HG02970 (cell line): ENCODE measurements around the gene BCL2A1.
A peak's percentile ranks its signal among the peaks of the same experiment; 100 is the strongest.
"Not testable (repeated sequence)": the region's sequence is repeated elsewhere in the genome, so short reads cannot be mapped to it uniquely, and the experiment has no call there.

Experiments used
- ATAC-seq: cut with Tn5 transposase; IDR thresholded peaks from one replicate; pipeline ENCODE4 v1.9.1; 2021; ENCODE audit warnings: mild to moderate bottlenecking, moderate library complexity, moderate number of reproducible peaks; ENCODE audit not compliant: unreplicated experiment, low FRiP score

Gene BCL2A1

GRCh38 chr15:79970624-79971434 lies at the start of gene BCL2A1:
Gene BCL2A1 (minus strand): TSS chr15:79971196. CDS start chr15:79971119, 77 bp downstream.
- ATAC-seq = peak; percentile 43

DNA sequence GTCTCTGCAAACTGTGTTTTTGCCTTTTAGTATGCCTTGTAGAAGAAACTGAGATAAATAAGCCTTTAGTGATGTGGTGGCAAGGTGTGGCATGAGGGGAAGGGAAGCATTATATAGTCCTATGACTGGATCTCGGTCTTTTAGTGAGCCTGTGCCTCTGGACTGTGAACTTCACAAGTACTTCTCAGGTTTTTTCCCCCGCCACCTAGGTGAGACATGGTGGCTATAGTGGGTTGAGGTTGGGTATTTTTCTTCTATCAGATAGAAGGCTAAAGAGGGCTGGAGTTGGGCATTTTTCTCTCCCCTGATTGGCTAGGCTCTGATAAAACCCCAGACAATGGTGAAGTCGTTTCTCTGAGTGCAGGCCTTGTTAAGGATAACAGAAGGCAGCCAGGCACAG lies 49.7 kb upstream of the BCL2A1 start:
- no peak for ATAC-seq

- not testable (repeated sequence) for ATAC-seq
These were observed 49.2 kb upstream of the BCL2A1 start for GRCh38 chr15:80020149-80020548.

GRCh38 chr15:80019168-80019745 lies 48.3 kb upstream of the BCL2A1 start:
- no peak for ATAC-seq

GRCh38 chr15:80017139-80017538 lies 46.1 kb upstream of the BCL2A1 start:
- not testable (repeated sequence) for ATAC-seq

GRCh38 chr15:80016506-80016905 lies 45.5 kb upstream of the BCL2A1 start:
- ATAC-seq = not testable (repeated sequence)

DNA sequence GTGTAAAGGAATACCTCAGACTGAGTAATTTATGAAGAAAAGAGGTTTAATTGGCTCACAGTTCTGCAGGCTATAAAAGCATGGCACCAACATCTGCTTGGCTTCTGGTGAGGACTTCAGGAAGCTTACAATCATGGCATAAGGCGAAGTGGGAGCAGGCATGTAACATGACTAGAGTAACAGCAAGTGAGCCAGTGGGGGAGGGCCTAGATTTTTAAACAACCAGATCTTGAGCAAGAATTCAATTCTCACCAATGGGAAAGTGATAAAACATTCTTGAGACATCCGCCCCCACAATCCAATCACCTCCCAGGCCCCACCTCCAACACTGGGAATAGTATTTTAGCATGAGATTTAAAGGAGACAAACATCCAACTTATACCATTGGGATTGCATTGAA lies 44.2 kb upstream of the BCL2A1 start:
- no peak for ATAC-seq

- not testable (repeated sequence) for ATAC-seq
These were observed 43.2 kb upstream of the BCL2A1 start for GRCh38 chr15:80014186-80014585.

DNA sequence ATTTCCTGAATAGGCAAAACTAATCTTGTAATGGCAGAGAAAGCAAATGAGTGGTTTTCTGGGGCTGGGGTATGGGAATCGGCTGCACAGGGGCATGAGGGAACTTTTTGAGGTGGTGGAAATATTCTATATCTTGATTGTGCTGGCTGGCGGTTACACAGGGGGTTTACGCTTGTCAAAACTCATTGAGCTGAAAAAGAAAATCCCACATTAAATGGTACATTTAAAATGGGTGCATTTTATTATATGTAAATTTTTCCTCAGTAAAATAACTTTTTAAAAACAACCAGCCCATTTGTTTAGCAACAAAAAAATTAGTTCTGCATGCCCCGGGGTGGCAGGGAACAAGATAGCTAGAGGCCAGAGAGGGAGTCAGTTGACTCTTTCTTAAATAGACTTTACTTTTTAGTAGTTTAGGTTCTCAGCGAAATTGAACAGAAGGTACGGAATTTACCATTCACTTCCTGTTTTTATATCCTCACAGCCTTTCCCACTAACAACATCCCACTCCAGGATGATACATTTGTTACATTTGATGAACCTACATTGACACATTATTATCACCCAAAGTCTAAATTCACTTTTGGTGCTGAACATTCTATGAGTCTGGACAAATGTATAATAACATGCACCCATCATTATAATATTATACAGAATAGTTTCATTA lies 41.2 kb upstream of the BCL2A1 start:
- no peak for ATAC-seq

- no peak for ATAC-seq
These were observed 40.6 kb upstream of the BCL2A1 start for GRCh38 chr15:80011596-80011995.

GRCh38 chr15:80011041-80011523 lies 40.1 kb upstream of the BCL2A1 start:
- not testable (repeated sequence) for ATAC-seq

DNA sequence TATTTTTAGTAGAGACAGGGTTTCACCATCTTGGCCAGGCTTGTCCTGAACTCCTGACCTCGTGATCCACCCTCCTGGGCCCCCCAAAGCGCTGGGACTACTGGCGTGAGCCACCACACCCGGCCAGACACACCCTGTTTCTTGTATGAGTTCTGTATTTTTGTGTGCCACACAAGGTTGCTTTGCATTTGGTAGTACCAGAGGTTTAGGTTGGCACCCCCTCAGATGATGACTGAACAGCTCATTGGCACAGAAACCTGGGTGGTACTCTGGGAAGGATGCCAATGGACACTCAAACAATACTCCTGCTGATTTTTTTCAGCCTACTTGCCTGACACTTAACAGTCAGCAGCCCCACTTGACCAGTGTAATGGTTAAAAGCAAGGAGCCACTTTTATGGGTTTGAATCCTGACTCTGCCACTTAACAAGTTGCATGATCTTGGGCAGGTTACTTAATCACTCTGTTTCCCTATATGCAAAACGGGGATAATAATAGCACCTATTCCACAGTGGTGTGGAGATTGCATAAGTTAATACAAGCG lies 39.2 kb upstream of the BCL2A1 start:
- ATAC-seq = no peak

GRCh38 chr15:80007532-80007931 lies 36.5 kb upstream of the BCL2A1 start:
- ATAC-seq = no peak

- no peak for ATAC-seq
These were observed 36.0 kb upstream of the BCL2A1 start for GRCh38 chr15:80006946-80007345.

- no peak for ATAC-seq
These were observed 33.0 kb upstream of the BCL2A1 start for GRCh38 chr15:80003934-80004472.

DNA sequence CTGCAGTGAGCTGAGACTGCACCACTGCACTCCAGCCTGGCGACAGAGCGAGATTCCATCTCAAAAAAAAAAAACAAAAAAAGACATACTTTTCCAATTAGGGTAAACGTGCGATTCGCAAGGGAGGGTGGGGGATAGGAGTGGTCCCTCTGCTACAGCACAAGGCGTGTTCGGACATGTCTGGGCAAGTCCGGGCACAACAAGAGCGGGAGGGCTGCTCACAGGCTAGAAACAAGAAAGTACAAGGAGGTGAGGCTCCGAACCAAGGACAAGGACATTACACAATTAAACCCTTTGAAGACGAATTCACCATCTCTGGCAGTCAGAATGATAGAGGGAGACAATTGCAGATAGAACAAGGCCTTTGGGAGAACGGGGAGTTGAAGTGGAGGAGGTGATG lies 32.2 kb upstream of the BCL2A1 start:
- no peak for ATAC-seq

GRCh38 chr15:80002267-80002666 lies 31.3 kb upstream of the BCL2A1 start:
- ATAC-seq = no peak

DNA sequence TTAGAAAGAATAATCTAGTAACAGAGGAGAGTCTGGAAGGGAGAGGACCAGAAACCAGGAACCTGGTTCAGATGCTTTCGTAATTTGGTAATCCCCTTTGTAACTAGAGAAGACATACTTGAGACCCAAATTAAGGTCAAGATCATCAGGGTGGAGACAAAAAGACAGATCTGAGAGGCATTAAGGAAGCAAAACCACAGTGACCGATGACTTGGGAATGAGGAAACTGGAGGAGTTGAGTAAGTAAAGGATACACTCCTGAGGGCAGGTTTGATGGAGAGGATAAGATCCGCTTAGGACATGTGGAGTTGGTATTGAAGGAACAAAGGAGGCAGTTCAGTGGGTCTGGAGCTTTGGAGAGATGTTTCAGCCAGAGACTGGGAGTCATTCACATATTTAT lies 23.6 kb upstream of the BCL2A1 start:
- no peak for ATAC-seq

- no peak for ATAC-seq
These were observed 20.8 kb upstream of the BCL2A1 start for GRCh38 chr15:79991826-79992225.

GRCh38 chr15:79990997-79991334 lies 20.0 kb upstream of the BCL2A1 start:
- no peak for ATAC-seq
